ENCODE measurements around the gene ZSCAN21.

Gene ZSCAN21

GRCh38 chr7:100100420-100101015 is 50.9 kb downstream of the ZSCAN21 start (continued):
- peak; percentile 50 for TF ChIP-seq GLIS1 (tag by site-specific recombination; IDR thresholded peaks at IDR 0.05)
- TF ChIP-seq REST (tag by site-specific recombination; IDR thresholded peaks at IDR 0.05), result 0 out of 2 replicates have a peak, but pooled peaks have one; percentile 29
- TF ChIP-seq ZNF629 (tag by site-specific recombination; IDR thresholded peaks at IDR 0.05), result peak; percentile 71
- peak; percentile 90 for TF ChIP-seq ZXDB (tag by site-specific recombination; IDR thresholded peaks at IDR 0.05)
- TF ChIP-seq ZNF350 (tag by site-specific recombination; IDR thresholded peaks at IDR 0.05), result no peak
- TF ChIP-seq ZNF792 (tag by site-specific recombination; IDR thresholded peaks at IDR 0.05), result 0 out of 2 replicates have a peak, but pooled peaks have one; percentile 16
- no peak for TF ChIP-seq SALL2 (tag by site-specific recombination; IDR thresholded peaks at IDR 0.05; ENCODE audit: borderline replicate concordance)
- TF ChIP-seq, protein P1, sequence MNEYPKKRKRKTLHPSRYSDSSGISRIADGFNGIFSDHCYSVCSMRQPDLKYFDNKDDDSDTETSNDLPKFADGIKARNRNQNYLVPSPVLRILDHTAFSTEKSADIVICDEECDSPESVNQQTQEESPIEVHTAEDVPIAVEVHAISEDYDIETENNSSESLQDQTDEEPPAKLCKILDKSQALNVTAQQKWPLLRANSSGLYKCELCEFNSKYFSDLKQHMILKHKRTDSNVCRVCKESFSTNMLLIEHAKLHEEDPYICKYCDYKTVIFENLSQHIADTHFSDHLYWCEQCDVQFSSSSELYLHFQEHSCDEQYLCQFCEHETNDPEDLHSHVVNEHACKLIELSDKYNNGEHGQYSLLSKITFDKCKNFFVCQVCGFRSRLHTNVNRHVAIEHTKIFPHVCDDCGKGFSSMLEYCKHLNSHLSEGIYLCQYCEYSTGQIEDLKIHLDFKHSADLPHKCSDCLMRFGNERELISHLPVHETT (tag by site-specific recombination; IDR thresholded peaks at IDR 0.05), result peak; percentile 72; the same call in 1 of the 2 replicates
- TF ChIP-seq, protein P2, sequence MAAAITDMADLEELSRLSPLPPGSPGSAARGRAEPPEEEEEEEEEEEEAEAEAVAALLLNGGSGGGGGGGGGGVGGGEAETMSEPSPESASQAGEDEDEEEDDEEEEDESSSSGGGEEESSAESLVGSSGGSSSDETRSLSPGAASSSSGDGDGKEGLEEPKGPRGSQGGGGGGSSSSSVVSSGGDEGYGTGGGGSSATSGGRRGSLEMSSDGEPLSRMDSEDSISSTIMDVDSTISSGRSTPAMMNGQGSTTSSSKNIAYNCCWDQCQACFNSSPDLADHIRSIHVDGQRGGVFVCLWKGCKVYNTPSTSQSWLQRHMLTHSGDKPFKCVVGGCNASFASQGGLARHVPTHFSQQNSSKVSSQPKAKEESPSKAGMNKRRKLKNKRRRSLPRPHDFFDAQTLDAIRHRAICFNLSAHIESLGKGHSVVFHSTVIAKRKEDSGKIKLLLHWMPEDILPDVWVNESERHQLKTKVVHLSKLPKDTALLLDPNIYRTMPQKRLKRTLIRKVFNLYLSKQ (tag by site-specific recombination; IDR thresholded peaks at IDR 0.05; ENCODE audit: borderline replicate concordance), result no peak
- TF ChIP-seq ZNF398 (tag by site-specific recombination; IDR thresholded peaks at IDR 0.05), result peak; percentile 39; the same call in 1 of the 2 replicates
- TF ChIP-seq IKZF3 (tag by site-specific recombination; IDR thresholded peaks at IDR 0.05), result peak; percentile 72; the same call in 1 of the 2 replicates
- no peak for TF ChIP-seq ZNF19 (tag by site-specific recombination; IDR thresholded peaks at IDR 0.05; ENCODE audit: low read depth)
- TF ChIP-seq, protein P3, sequence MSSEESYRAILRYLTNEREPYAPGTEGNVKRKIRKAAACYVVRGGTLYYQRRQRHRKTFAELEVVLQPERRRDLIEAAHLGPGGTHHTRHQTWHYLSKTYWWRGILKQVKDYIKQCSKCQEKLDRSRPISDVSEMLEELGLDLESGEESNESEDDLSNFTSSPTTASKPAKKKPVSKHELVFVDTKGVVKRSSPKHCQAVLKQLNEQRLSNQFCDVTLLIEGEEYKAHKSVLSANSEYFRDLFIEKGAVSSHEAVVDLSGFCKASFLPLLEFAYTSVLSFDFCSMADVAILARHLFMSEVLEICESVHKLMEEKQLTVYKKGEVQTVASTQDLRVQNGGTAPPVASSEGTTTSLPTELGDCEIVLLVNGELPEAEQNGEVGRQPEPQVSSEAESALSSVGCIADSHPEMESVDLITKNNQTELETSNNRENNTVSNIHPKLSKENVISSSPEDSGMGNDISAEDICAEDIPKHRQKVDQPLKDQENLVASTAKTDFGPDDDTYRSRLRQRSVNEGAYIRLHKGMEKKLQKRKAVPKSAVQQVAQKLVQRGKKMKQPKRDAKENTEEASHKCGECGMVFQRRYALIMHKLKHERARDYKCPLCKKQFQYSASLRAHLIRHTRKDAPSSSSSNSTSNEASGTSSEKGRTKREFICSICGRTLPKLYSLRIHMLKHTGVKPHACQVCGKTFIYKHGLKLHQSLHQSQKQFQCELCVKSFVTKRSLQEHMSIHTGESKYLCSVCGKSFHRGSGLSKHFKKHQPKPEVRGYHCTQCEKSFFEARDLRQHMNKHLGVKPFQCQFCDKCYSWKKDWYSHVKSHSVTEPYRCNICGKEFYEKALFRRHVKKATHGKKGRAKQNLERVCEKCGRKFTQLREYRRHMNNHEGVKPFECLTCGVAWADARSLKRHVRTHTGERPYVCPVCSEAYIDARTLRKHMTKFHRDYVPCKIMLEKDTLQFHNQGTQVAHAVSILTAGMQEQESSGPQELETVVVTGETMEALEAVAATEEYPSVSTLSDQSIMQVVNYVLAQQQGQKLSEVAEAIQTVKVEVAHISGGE (tag by site-specific recombination; conservative IDR thresholded peaks at IDR 0.05; ENCODE audit: low read depth), result peak; percentile 95
- no peak for TF ChIP-seq ZNF280C (tag by site-specific recombination; IDR thresholded peaks at IDR 0.05)
- TF ChIP-seq ZNF76 (tag by site-specific recombination; IDR thresholded peaks at IDR 0.05; ENCODE audit: borderline replicate concordance, low read depth), result peak; percentile 83
- TF ChIP-seq ZSCAN18 (tag by site-specific recombination; IDR thresholded peaks at IDR 0.05), result no peak
